Ishikawa (cell line): ENCODE results near the gene MLC1.

Source experiments
- FOXM1 ChIP-seq: IDR thresholded peaks from 2 replicates; pipeline ENCODE4 v1.6.1; 2012; ENCODE audit warnings: low read depth, borderline replicate concordance
- RAD21 ChIP-seq: IDR thresholded peaks from 2 replicates; pipeline ENCODE4 v1.6.1; 2012; ENCODE audit warnings: low read depth
- TF ChIP-seq, protein P1 (sequence below): IDR thresholded peaks from 2 replicates; pipeline ENCODE4 v1.6.1; 2012; ENCODE audit warnings: low read depth, mild to moderate bottlenecking
- TF ChIP-seq, protein P2 (sequence below): IDR thresholded peaks from 2 replicates; pipeline ENCODE4 v1.6.1; 2012

DNA sequence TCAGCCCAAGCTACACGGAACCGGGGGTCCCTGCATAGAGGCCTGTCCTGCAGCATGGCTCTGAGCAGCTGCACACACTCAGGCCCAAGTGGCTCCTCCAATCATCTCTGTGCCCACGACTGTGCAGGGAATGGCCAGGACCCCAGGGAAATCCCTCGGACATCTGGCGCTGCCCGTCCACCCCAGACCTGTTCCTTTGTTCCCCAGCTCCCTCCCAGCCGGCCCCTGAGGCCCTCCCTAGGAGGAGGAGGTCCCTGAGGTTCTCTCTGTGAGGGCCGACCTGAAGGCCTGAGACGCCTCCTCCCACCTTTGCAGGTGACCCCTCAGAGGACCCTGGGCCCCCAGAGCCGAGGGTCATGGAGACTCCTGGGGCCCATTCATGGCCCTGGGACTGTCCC is 1.1 kb downstream of the MLC1 start:
- TF ChIP-seq FOXM1 (no peak), RAD21 (no peak)
- TF ChIP-seq, protein P1, sequence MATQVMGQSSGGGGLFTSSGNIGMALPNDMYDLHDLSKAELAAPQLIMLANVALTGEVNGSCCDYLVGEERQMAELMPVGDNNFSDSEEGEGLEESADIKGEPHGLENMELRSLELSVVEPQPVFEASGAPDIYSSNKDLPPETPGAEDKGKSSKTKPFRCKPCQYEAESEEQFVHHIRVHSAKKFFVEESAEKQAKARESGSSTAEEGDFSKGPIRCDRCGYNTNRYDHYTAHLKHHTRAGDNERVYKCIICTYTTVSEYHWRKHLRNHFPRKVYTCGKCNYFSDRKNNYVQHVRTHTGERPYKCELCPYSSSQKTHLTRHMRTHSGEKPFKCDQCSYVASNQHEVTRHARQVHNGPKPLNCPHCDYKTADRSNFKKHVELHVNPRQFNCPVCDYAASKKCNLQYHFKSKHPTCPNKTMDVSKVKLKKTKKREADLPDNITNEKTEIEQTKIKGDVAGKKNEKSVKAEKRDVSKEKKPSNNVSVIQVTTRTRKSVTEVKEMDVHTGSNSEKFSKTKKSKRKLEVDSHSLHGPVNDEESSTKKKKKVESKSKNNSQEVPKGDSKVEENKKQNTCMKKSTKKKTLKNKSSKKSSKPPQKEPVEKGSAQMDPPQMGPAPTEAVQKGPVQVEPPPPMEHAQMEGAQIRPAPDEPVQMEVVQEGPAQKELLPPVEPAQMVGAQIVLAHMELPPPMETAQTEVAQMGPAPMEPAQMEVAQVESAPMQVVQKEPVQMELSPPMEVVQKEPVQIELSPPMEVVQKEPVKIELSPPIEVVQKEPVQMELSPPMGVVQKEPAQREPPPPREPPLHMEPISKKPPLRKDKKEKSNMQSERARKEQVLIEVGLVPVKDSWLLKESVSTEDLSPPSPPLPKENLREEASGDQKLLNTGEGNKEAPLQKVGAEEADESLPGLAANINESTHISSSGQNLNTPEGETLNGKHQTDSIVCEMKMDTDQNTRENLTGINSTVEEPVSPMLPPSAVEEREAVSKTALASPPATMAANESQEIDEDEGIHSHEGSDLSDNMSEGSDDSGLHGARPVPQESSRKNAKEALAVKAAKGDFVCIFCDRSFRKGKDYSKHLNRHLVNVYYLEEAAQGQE, result no peak
- TF ChIP-seq, protein P2, sequence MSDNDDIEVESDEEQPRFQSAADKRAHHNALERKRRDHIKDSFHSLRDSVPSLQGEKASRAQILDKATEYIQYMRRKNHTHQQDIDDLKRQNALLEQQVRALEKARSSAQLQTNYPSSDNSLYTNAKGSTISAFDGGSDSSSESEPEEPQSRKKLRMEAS, result no peak
